Thoracic aorta (tissue), 2 donors: ENCODE data around the gene SDC3. TPM values are rescaled to one million over a fixed set of nuclear protein-coding genes. Genes with fewer than 3 reads are reported as not detected.

Source experiments
- ATAC-seq: fragments of 150-250 bp; one replicate; pipeline ENCODE4 v1.8.0; 2017; ENCODE audit warnings: low read depth; ENCODE audit not compliant: insufficient number of reproducible peaks, low FRiP score
- DNase-seq: peaks from one replicate; pipeline ENCODE4 v3.0.0-alpha.2; 2020; ENCODE audit warnings: low spot score
- H3K27ac ChIP-seq, 2 donors: fragments of 200-600 bp; sonication (generic); 1 replicate in 1 of 2; 2 replicates in 1 of 2; pipeline ENCODE4 v1.5.1; 2016; ENCODE audit warnings: mild to moderate bottlenecking in 2 of 2, moderate library complexity in 2 of 2
- H3K27me3 ChIP-seq: fragments of 200-600 bp; sonication (generic); replicated peaks from 2 replicates; pipeline ENCODE4 v1.6.0; 2016; ENCODE audit warnings: mild to moderate bottlenecking; ENCODE audit not compliant: insufficient read depth
- H3K36me3 ChIP-seq: fragments of 200-600 bp; sonication (generic); one replicate; pipeline ENCODE4 v1.5.1; 2016
- H3K4me1 ChIP-seq, 2 donors: fragments of 200-600 bp; sonication (generic); 1 replicate in 1 of 2; 2 replicates in 1 of 2; pipeline versions ENCODE4 v1.5.1 to v1.6.0; 2016; ENCODE audit warnings: low read depth in 2 of 2, mild to moderate bottlenecking in 1 of 2; ENCODE audit not compliant: control insufficient read depth in 1 of 2
- H3K4me3 ChIP-seq: fragments of 200-600 bp; sonication (generic); 2 replicates; pipeline ENCODE4 v1.5.1; 2016; ENCODE audit warnings: mild to moderate bottlenecking
- H3K9me3 ChIP-seq: fragments of 200-600 bp; sonication (generic); 2 replicates; pipeline ENCODE4 v1.5.1; 2016
- CTCF ChIP-seq: fragments of 200-600 bp; sonication (generic); IDR thresholded peaks from one replicate; pipeline ENCODE4 v1.5.1; 2019; ENCODE audit warnings: antibody characterized with exemption
- total RNA-seq, 2 donors: library from RNA; depleted of rRNA; stranded (reverse); fragments of >200 nt; gene quantifications; one replicate each; pipeline versions ENCODE4 v1.1.0 to v1.2.3, GENCODE V29; 2016

The SDC3 gene
- total RNA-seq, 2 donors from 2014 or later = 51.6 to 75.4 TPM

- ATAC-seq = no peak
- peak; percentile 1 for DNase-seq
- TF ChIP-seq CTCF = no peak
- Histone ChIP-seq H3K27ac (peak overlapping the region; percentile 48 to 81), H3K36me3 (no peaks in the 10 kb centered on the region), H3K9me3 (no peaks in the 10 kb centered on the region), H3K27me3 (no peaks in the 10 kb centered on the region), H3K4me3 (peak overlapping the region; percentile 85), H3K4me1 (peaks cover 10 to 62% of the 10 kb centered on the region in 2 donors)
These were observed 860 bp downstream of the SDC3 start for GRCh38 chr1:30907481-30908315.

- no peaks in the 10 kb centered on the region for H3K9me3 ChIP-seq
- DNase-seq (no peak), ATAC-seq (no peak)
- no peak overlapping the region for H3K27ac ChIP-seq
- TF ChIP-seq CTCF = no peak
- H3K27me3 ChIP-seq = no peaks in the 10 kb centered on the region
- H3K4me3 ChIP-seq = peak overlapping the region; percentile 85
- peaks cover 18 to 71% of the 10 kb centered on the region in 2 donors for H3K4me1 ChIP-seq
- no peaks in the 10 kb centered on the region for H3K36me3 ChIP-seq
These were observed 1.7 kb downstream of the SDC3 start for GRCh38 chr1:30906631-30907441.

GRCh38 chr1:30905916-30906620, 2.5 kb downstream of the SDC3 start:
- Histone ChIP-seq H3K4me1 (peaks cover 20 to 76% of the 10 kb centered on the region in 2 donors), H3K9me3 (no peaks in the 10 kb centered on the region), H3K27ac (no peak overlapping the region), H3K4me3 (no peak overlapping the region), H3K27me3 (no peaks in the 10 kb centered on the region), H3K36me3 (no peaks in the 10 kb centered on the region)
- ATAC-seq (no peak), DNase-seq (no peak)
- TF ChIP-seq CTCF = no peak

- no peak for TF ChIP-seq CTCF
- H3K4me3 ChIP-seq = no peak overlapping the region
These were observed 3.2 kb downstream of the SDC3 start for GRCh38 chr1:30905403-30905802.

GRCh38 chr1:30904962-30905335, 3.6 kb downstream of the SDC3 start:
- peaks cover 20 to 78% of the 10 kb centered on the region in 2 donors for H3K4me1 ChIP-seq
- no peaks in the 10 kb centered on the region for H3K27me3 ChIP-seq
- ATAC-seq = no peak
- TF ChIP-seq CTCF = no peak
- DNase-seq = no peak
- H3K4me3 ChIP-seq = no peak overlapping the region
- peak overlapping the region in 1 of 2 donors; percentile 28 for H3K27ac ChIP-seq
- no peaks in the 10 kb centered on the region for H3K36me3 ChIP-seq
- no peaks in the 10 kb centered on the region for H3K9me3 ChIP-seq

More at GRCh38 chr1:30905403-30905802, 3.2 kb downstream of the SDC3 start:
- Histone ChIP-seq H3K27ac (no peak overlapping the region), H3K27me3 (no peaks in the 10 kb centered on the region), H3K4me1 (peaks cover 20 to 78% of the 10 kb centered on the region in 2 donors), H3K9me3 (no peaks in the 10 kb centered on the region), H3K36me3 (no peaks in the 10 kb centered on the region)
- DNase-seq (no peak), ATAC-seq (no peak)
